Caco-2 (cell line): ENCODE data around the gene ABHD2. TPM values are rescaled to one million over a fixed set of nuclear protein-coding genes. Genes with fewer than 3 reads are reported as not detected.

ENCODE experiments used
- BruUV-seq: library from RNA; stranded (reverse); fragments of 400-500 nt; replicated peaks from 2 replicates; lab custom pipeline; 2021; lab: Mats Ljungman, UMichigan
- CTCF ChIA-PET: fragments of 300-600 bp; sonication (Branson Sonifier 250); formaldehyde crosslinking; loops from one replicate; lab custom pipeline; 2022; ENCODE audit warnings: antibody characterized with exemption; lab: Charles Lee
- POLR2A ChIA-PET: fragments of 300-600 bp; sonication (Branson Sonifier 250); formaldehyde crosslinking; loops from one replicate; lab custom pipeline; 2022; ENCODE audit warnings: antibody characterized with exemption; lab: Charles Lee
- DNase-seq, 2 experiments: peaks; one replicate each; pipeline versions ENCODE4 v3.0.0 to v3.0.0-alpha.2; 2020 to 2022
- H3K27me3 ChIP-seq: replicated peaks from 2 replicates; pipeline ENCODE4 v1.6.0; 2011; ENCODE audit warnings: low read length; ENCODE audit not compliant: control insufficient read depth, insufficient read depth
- H3K36me3 ChIP-seq: 2 replicates; pipeline ENCODE4 v1.5.1; 2011; ENCODE audit warnings: low read length; ENCODE audit not compliant: control insufficient read depth, insufficient read depth
- H3K4me1 ChIP-seq: fragments of 250-450 bp; sonication (Bioruptor Pico); 2 replicates; pipeline ENCODE4 v1.5.1; 2020; ENCODE audit warnings: mild to moderate bottlenecking
- H3K4me3 ChIP-seq: 2 replicates; pipeline ENCODE4 v1.5.1; 2011; ENCODE audit warnings: low read depth, mild to moderate bottlenecking, control low read depth, low read length
- H3K9me3 ChIP-seq: fragments of 250-450 bp; sonication (Bioruptor Pico); 2 replicates; pipeline ENCODE4 v1.5.1; 2020; ENCODE audit warnings: mild to moderate bottlenecking, moderate library complexity
- H3K27ac Mint-ChIP-seq: one replicate; pipeline ENCODE4 v1.8.0; 2022; ENCODE audit warnings: mixed read lengths; ENCODE audit not compliant: unreplicated experiment
- H3K27me3 Mint-ChIP-seq: one replicate; pipeline ENCODE4 v1.8.0; 2022; ENCODE audit warnings: mixed read lengths; ENCODE audit not compliant: insufficient read depth, unreplicated experiment
- H3K36me3 Mint-ChIP-seq: one replicate; pipeline ENCODE4 v1.8.0; 2022; ENCODE audit warnings: mild to moderate bottlenecking, mixed read lengths; ENCODE audit not compliant: insufficient read depth, unreplicated experiment
- H3K4me1 Mint-ChIP-seq: one replicate; pipeline ENCODE4 v1.8.0; 2022; ENCODE audit warnings: low read depth, mixed read lengths; ENCODE audit not compliant: unreplicated experiment
- H3K4me3 Mint-ChIP-seq: one replicate; pipeline ENCODE4 v1.8.0; 2022; ENCODE audit warnings: mild to moderate bottlenecking, moderate library complexity, mixed read lengths; ENCODE audit not compliant: unreplicated experiment
- H3K9me3 Mint-ChIP-seq: one replicate; pipeline ENCODE4 v1.8.0; 2022; ENCODE audit warnings: mixed read lengths; ENCODE audit not compliant: unreplicated experiment
- CTCF ChIP-seq, 2 experiments: fragments of 200-600 bp in 1 of 2; IDR thresholded peaks; 1 replicate in 1 of 2; 2 replicates in 1 of 2; pipeline versions ENCODE4 v1.5.1 to v1.8.0; 2011 to 2022; ENCODE audit warnings: antibody characterized with exemption in 1 of 2, control low read depth in 1 of 2, inconsistent platforms in 1 of 2, low read depth in 1 of 2, low read length in 1 of 2, mild to moderate bottlenecking in 1 of 2, moderate library complexity in 1 of 2; ENCODE audit not compliant: insufficient read depth in 1 of 2, severe bottlenecking in 1 of 2, unreplicated experiment in 1 of 2
- intact Hi-C: fragments of 100-400 bp; cut with micrococcal nuclease; formaldehyde crosslinking; loops from one replicate; pipeline ENCODE4 v1.10.0; 2022; ENCODE audit not compliant: unreplicated experiment
- total RNA-seq: library from RNA; stranded (reverse); gene quantifications from 2 replicates; pipeline ENCODE4 v1.2.3, GENCODE V29; 2022

ABHD2 gene
- total RNA-seq, 1 experiment from 2014 or later, result 63.0 TPM

DNA sequence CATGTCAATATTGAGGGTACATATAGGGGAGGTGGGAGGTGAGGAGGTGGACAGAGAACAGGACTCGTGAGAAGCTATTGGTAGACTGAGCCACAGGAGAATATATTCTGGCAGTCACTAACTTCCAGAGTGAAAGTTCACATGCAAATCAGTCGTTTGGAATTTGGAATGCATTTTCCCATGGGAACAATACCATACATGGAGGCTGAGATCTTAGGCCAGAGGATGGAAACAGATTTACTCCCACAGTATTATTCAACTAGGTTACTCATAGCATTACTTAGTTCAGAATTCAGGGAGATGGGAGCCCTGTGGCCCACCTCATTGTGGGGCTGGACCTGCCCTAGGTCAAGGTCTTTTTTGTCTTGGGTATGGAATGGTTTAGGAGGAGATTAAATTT, 36.4 kb upstream of the ABHD2 start:
- CTCF ChIA-PET, result interaction anchor here (1.3 to 1.7 kb wide), 2 partner anchors 126 to 147 kb away, joined by 3 to 5 read pairs; no protein-coding TSS in a partner anchor
- no peaks in the 10 kb centered on the region for H3K36me3 Mint-ChIP-seq
- intact Hi-C loops, result no loop called here
- Histone ChIP-seq H3K27me3 (no peaks in the 10 kb centered on the region), H3K36me3 (no peaks in the 10 kb centered on the region), H3K4me3 (no peak overlapping the region), H3K4me1 (no peaks in the 10 kb centered on the region), H3K9me3 (no peaks in the 10 kb centered on the region)
- no peak for DNase-seq
- POLR2A ChIA-PET, result no interaction called here
- BruUV-seq, result no TSS peak
- no peak for TF ChIP-seq CTCF (IDR thresholded peaks at IDR 0.05; ENCODE audit: insufficient read depth in 1 of 2, low read depth in 1 of 2, low read length in 1 of 2, severe bottlenecking in 1 of 2, unreplicated experiment in 1 of 2)
- H3K9me3 Mint-ChIP-seq, result no peaks in the 10 kb centered on the region
- H3K27ac Mint-ChIP-seq, result no peak overlapping the region
- H3K4me1 Mint-ChIP-seq, result no peaks in the 10 kb centered on the region
- H3K27me3 Mint-ChIP-seq, result no peaks in the 10 kb centered on the region
- H3K4me3 Mint-ChIP-seq, result no peak overlapping the region

DNA sequence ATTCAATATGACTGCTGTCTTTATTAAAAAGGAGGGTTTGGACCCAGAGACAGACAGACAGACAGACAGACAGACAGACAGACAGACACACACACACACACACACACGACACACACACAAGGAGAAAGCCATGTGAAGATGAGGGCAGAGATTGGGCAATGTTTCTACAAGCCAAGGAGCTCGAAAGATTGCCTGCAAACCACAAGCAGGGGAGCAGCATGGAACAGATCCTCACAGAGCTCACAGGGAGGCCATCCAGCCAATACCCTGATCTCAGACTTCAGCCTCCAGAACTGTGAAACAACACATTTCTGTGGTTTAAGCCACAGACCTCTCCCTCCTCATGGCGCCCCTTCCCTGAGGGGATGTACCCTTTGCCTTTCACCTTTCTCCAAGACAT, 35.8 kb upstream of the ABHD2 start:
- TF ChIP-seq CTCF (IDR thresholded peaks at IDR 0.05; ENCODE audit: insufficient read depth in 1 of 2, low read depth in 1 of 2, low read length in 1 of 2, severe bottlenecking in 1 of 2, unreplicated experiment in 1 of 2), result no peak
- H3K9me3 Mint-ChIP-seq, result no peaks in the 10 kb centered on the region
- no peaks in the 10 kb centered on the region for H3K36me3 Mint-ChIP-seq
- DNase-seq, result no peak
- no TSS peak for BruUV-seq
- Histone ChIP-seq H3K36me3 (no peaks in the 10 kb centered on the region), H3K4me1 (no peaks in the 10 kb centered on the region; the same call in 1 of the 2 replicates), H3K9me3 (no peaks in the 10 kb centered on the region), H3K4me3 (no peak overlapping the region), H3K27me3 (no peaks in the 10 kb centered on the region)
- ChIA-PET POLR2A (no interaction called here), CTCF (interaction anchor here (1.3 to 1.7 kb wide), 2 partner anchors 125 to 148 kb away, joined by 3 to 5 read pairs; no protein-coding TSS in a partner anchor)
- no peak overlapping the region for H3K27ac Mint-ChIP-seq
- no peaks in the 10 kb centered on the region for H3K27me3 Mint-ChIP-seq
- H3K4me3 Mint-ChIP-seq, result no peak overlapping the region
- H3K4me1 Mint-ChIP-seq, result no peaks in the 10 kb centered on the region
- intact Hi-C loops, result no loop called here

GRCh38 chr15:89054873-89055272, 33.4 kb upstream of the ABHD2 start:
- Histone ChIP-seq H3K4me1 (no peaks in the 10 kb centered on the region; the same call in 1 of the 2 replicates), H3K36me3 (no peaks in the 10 kb centered on the region), H3K27me3 (no peaks in the 10 kb centered on the region), H3K9me3 (no peaks in the 10 kb centered on the region), H3K4me3 (no peak overlapping the region)
- intact Hi-C loops, result no loop called here
- Mint-ChIP-seq H3K27ac (no peak overlapping the region), H3K4me1 (no peaks in the 10 kb centered on the region), H3K9me3 (no peaks in the 10 kb centered on the region), H3K4me3 (no peak overlapping the region), H3K36me3 (no peaks in the 10 kb centered on the region), H3K27me3 (no peaks in the 10 kb centered on the region)
- no peak for TF ChIP-seq CTCF (IDR thresholded peaks at IDR 0.05; ENCODE audit: insufficient read depth in 1 of 2, low read depth in 1 of 2, low read length in 1 of 2, severe bottlenecking in 1 of 2, unreplicated experiment in 1 of 2)
- CTCF ChIA-PET, result interaction anchor here (3.4 kb wide), 1 partner anchor 123 kb away, joined by 16 read pairs; no protein-coding TSS in a partner anchor
- no TSS peak for BruUV-seq
- no peak for DNase-seq
- POLR2A ChIA-PET, result no interaction called here
